Testis (tissue), 2 donors: ENCODE results near the gene TEAD2.
"Not testable (repeated sequence)": the region's sequence is repeated elsewhere in the genome, so short reads cannot be mapped to it uniquely, and the experiment has no call there.

ENCODE experiments used
- POLR2A ChIP-seq: fragments of 450-650 bp; IDR thresholded peaks from one replicate; pipeline ENCODE4 v1.6.1; 2017; ENCODE audit warnings: antibody characterized with exemption, mild to moderate bottlenecking, moderate library complexity
- TF ChIP-seq, protein P1 (sequence below), 3 experiments: fragments of 450-650 bp in 2 of 3; fragments of 200-600 bp in 1 of 3; sonication (generic) in 1 of 3; IDR thresholded peaks; one replicate each; pipeline ENCODE4 v1.5.1; 2016 to 2019; ENCODE audit warnings: antibody characterized with exemption in 3 of 3, mild to moderate bottlenecking in 2 of 3, moderate library complexity in 1 of 3

DNA sequence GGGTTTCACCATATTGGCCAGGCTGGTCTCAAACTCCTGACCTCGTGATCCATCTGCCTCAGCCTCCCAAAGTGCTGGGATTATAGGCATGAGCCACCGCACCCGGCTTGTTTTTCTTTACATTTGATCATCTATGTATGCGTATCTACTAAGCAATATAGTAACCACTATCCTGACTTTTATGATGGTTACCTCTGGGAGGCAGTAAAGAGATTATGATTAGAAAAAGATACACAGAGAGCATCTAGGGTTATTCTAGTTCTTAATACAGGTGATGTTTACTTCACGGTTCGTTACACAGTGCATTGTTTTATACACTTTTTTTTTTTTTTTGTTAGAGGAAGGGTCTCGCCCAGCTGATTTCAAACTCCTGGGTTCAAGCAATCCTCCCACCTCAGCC is 55.5 kb downstream of the TEAD2 start:
- TF ChIP-seq, protein P1, sequence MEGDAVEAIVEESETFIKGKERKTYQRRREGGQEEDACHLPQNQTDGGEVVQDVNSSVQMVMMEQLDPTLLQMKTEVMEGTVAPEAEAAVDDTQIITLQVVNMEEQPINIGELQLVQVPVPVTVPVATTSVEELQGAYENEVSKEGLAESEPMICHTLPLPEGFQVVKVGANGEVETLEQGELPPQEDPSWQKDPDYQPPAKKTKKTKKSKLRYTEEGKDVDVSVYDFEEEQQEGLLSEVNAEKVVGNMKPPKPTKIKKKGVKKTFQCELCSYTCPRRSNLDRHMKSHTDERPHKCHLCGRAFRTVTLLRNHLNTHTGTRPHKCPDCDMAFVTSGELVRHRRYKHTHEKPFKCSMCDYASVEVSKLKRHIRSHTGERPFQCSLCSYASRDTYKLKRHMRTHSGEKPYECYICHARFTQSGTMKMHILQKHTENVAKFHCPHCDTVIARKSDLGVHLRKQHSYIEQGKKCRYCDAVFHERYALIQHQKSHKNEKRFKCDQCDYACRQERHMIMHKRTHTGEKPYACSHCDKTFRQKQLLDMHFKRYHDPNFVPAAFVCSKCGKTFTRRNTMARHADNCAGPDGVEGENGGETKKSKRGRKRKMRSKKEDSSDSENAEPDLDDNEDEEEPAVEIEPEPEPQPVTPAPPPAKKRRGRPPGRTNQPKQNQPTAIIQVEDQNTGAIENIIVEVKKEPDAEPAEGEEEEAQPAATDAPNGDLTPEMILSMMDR (IDR thresholded peaks at IDR 0.05), result not testable (repeated sequence)
- not testable (repeated sequence) for TF ChIP-seq POLR2A
